ENCODE data around the gene ZNF263. TPM values are rescaled to one million over a fixed set of nuclear protein-coding genes. Genes with fewer than 3 reads are reported as not detected.
"Not testable (repeated sequence)": the region's sequence is repeated elsewhere in the genome, so short reads cannot be mapped to it uniquely, and the experiment has no call there.

The ZNF263 gene
- total and polyA plus RNA-seq, 2 experiments from 2014 or later = 9.2 to 66.9 TPM

- ATAC-seq; H3K4me1 Mint-ChIP-seq; H3F3A ChIP-seq (replicated peaks; ENCODE audit: low read depth); H3K4me2 ChIP-seq; H3K27ac Mint-ChIP-seq; H3K27me3 ChIP-seq (ENCODE audit: insufficient read depth); DNase-seq (ENCODE audit: low spot score); H3K4me3 Mint-ChIP-seq; H3K79me2 ChIP-seq (replicated peaks; ENCODE audit: insufficient read depth); H2AFZ ChIP-seq; H3K27me3 Mint-ChIP-seq (ENCODE audit: insufficient read depth, low read depth, poor library complexity); H4K20me1 ChIP-seq (replicated peaks; ENCODE audit: insufficient read depth); H3K9me2 ChIP-seq (ENCODE audit: insufficient read depth); H3K27ac ChIP-seq (ENCODE audit: low read depth); H3K4me1 ChIP-seq (ENCODE audit: insufficient read depth); H3K36me3 Mint-ChIP-seq (ENCODE audit: low read depth); H3K36me3 ChIP-seq (ENCODE audit: insufficient read depth); H3K4me3 ChIP-seq: not testable (repeated sequence)
- peaks cover 59% of the 10 kb centered on the region for H3K9me3 Mint-ChIP-seq
Measured at GRCh38 chr16:3271281-3271680, 12.0 kb upstream of the ZNF263 start.

GRCh38 chr16:3274490-3274889 is 8.8 kb upstream of the ZNF263 start:
- peaks cover 31% of the 10 kb centered on the region for H3K9me3 Mint-ChIP-seq
- H3K4me3 Mint-ChIP-seq = no peak overlapping the region
- H3K27me3 Mint-ChIP-seq (ENCODE audit: insufficient read depth, low read depth, poor library complexity) = peaks cover 2% of the 10 kb centered on the region
- Histone ChIP-seq H3K4me1 (ENCODE audit: insufficient read depth) (no peaks in the 10 kb centered on the region), H2AFZ (no peak overlapping the region), H3K27ac (ENCODE audit: low read depth) (no peak overlapping the region), H3K36me3 (ENCODE audit: insufficient read depth) (no peaks in the 10 kb centered on the region), H3K4me2 (no peak overlapping the region), H3K4me3 (no peak overlapping the region), H3K9me2 (ENCODE audit: insufficient read depth) (peaks cover 4% of the 10 kb centered on the region; the same call in 1 of the 2 replicates), H3K27me3 (ENCODE audit: insufficient read depth) (0 out of 2 replicates have a peak, but pooled peaks cover 12% of the 10 kb centered on the region), H3K79me2 (replicated peaks; ENCODE audit: insufficient read depth) (no peaks in the 10 kb centered on the region), H4K20me1 (replicated peaks; ENCODE audit: insufficient read depth) (no peaks in the 10 kb centered on the region), H3F3A (replicated peaks; ENCODE audit: low read depth) (no peaks in the 10 kb centered on the region)
- H3K4me1 Mint-ChIP-seq = no peaks in the 10 kb centered on the region
- no peak overlapping the region for H3K27ac Mint-ChIP-seq
- ATAC-seq (no peak), DNase-seq (ENCODE audit: low spot score) (no peak)
- no peaks in the 10 kb centered on the region for H3K36me3 Mint-ChIP-seq (ENCODE audit: low read depth)
- TF ChIP-seq CTCF (conservative IDR thresholded peaks at IDR 0.05; ENCODE audit: low read depth in 2 of 2) = no peak
- TF ChIP-seq EZH2phosphoT487 (IDR thresholded peaks at IDR 0.05; ENCODE audit: unreplicated experiment) = no peak
- TF ChIP-seq STAT1 (IDR thresholded peaks at IDR 0.05; ENCODE audit: unreplicated experiment) = no peak
- TF ChIP-seq JUNB (IDR thresholded peaks at IDR 0.05; ENCODE audit: unreplicated experiment) = no peak
- TF ChIP-seq EZH2 (IDR thresholded peaks at IDR 0.05; ENCODE audit: low read depth, unreplicated experiment) = no peak
- TF ChIP-seq CREB1 (CRISPR knock-in tag; IDR thresholded peaks at IDR 0.05; ENCODE audit: low read depth) = no peak
- TF ChIP-seq, protein P1, sequence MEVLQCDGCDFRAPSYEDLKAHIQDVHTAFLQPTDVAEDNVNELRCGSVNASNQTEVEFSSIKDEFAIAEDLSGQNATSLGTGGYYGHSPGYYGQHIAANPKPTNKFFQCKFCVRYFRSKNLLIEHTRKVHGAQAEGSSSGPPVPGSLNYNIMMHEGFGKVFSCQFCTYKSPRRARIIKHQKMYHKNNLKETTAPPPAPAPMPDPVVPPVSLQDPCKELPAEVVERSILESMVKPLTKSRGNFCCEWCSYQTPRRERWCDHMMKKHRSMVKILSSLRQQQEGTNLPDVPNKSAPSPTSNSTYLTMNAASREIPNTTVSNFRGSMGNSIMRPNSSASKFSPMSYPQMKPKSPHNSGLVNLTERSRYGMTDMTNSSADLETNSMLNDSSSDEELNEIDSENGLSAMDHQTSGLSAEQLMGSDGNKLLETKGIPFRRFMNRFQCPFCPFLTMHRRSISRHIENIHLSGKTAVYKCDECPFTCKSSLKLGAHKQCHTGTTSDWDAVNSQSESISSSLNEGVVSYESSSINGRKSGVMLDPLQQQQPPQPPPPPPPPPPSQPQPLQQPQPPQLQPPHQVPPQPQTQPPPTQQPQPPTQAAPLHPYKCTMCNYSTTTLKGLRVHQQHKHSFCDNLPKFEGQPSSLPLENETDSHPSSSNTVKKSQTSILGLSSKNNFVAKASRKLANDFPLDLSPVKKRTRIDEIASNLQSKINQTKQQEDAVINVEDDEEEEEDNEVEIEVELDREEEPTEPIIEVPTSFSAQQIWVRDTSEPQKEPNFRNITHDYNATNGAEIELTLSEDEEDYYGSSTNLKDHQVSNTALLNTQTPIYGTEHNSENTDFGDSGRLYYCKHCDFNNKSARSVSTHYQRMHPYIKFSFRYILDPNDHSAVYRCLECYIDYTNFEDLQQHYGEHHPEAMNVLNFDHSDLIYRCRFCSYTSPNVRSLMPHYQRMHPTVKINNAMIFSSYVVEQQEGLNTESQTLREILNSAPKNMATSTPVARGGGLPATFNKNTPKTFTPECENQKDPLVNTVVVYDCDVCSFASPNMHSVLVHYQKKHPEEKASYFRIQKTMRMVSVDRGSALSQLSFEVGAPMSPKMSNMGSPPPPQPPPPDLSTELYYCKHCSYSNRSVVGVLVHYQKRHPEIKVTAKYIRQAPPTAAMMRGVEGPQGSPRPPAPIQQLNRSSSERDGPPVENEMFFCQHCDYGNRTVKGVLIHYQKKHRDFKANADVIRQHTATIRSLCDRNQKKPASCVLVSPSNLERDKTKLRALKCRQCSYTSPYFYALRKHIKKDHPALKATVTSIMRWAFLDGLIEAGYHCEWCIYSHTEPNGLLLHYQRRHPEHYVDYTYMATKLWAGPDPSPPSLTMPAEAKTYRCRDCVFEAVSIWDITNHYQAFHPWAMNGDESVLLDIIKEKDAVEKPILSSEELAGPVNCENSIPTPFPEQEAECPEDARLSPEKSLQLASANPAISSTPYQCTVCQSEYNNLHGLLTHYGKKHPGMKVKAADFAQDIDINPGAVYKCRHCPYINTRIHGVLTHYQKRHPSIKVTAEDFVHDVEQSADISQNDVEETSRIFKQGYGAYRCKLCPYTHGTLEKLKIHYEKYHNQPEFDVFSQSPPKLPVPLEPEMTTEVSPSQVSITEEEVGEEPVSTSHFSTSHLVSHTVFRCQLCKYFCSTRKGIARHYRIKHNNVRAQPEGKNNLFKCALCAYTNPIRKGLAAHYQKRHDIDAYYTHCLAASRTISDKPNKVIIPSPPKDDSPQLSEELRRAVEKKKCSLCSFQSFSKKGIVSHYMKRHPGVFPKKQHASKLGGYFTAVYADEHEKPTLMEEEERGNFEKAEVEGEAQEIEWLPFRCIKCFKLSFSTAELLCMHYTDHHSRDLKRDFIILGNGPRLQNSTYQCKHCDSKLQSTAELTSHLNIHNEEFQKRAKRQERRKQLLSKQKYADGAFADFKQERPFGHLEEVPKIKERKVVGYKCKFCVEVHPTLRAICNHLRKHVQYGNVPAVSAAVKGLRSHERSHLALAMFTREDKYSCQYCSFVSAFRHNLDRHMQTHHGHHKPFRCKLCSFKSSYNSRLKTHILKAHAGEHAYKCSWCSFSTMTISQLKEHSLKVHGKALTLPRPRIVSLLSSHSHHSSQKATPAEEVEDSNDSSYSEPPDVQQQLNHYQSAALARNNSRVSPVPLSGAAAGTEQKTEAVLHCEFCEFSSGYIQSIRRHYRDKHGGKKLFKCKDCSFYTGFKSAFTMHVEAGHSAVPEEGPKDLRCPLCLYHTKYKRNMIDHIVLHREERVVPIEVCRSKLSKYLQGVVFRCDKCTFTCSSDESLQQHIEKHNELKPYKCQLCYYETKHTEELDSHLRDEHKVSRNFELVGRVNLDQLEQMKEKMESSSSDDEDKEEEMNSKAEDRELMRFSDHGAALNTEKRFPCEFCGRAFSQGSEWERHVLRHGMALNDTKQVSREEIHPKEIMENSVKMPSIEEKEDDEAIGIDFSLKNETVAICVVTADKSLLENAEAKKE (CRISPR knock-in tag; IDR thresholded peaks at IDR 0.05) = no peak
- no peak for TF ChIP-seq ETS1 (IDR thresholded peaks at IDR 0.05)
- no peak for TF ChIP-seq ZNF331 (CRISPR knock-in tag; IDR thresholded peaks at IDR 0.05; ENCODE audit: low read depth)
- TF ChIP-seq POLR2AphosphoS5 (IDR thresholded peaks at IDR 0.05; ENCODE audit: low read depth) = no peak
- no peak for TF ChIP-seq ZNF114 (CRISPR knock-in tag; IDR thresholded peaks at IDR 0.05)
